HG02870 (cell line): Measurements from ENCODE around the gene BFSP2.

Experiments used
- ATAC-seq: cut with Tn5 transposase; IDR thresholded peaks from one replicate; pipeline ENCODE4 v1.9.1; 2021; ENCODE audit warnings: mild to moderate bottlenecking, moderate library complexity; ENCODE audit not compliant: unreplicated experiment

Gene BFSP2, protein sequence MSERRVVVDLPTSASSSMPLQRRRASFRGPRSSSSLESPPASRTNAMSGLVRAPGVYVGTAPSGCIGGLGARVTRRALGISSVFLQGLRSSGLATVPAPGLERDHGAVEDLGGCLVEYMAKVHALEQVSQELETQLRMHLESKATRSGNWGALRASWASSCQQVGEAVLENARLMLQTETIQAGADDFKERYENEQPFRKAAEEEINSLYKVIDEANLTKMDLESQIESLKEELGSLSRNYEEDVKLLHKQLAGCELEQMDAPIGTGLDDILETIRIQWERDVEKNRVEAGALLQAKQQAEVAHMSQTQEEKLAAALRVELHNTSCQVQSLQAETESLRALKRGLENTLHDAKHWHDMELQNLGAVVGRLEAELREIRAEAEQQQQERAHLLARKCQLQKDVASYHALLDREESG

DNA sequence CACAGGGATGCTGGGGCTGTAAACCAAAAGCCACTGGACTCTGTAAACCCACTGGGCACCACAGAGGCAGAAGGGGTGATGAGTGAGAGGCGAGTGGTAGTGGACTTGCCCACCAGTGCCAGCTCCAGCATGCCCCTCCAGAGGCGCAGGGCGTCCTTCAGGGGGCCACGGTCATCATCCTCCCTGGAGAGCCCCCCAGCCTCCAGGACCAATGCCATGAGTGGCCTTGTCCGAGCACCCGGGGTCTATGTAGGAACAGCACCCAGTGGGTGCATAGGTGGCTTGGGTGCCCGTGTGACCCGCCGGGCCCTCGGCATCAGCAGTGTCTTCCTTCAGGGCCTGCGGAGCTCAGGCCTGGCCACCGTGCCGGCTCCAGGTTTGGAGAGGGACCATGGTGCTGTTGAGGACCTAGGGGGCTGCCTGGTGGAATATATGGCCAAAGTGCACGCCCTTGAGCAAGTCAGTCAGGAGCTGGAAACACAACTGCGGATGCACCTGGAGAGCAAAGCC, at the start of gene BFSP2:
TSS of gene BFSP2 (plus strand) at position 51 of the 510 bp plus-strand sequence. CDS start at position 79, 28 bp downstream.
- ATAC-seq = no peak

DNA sequence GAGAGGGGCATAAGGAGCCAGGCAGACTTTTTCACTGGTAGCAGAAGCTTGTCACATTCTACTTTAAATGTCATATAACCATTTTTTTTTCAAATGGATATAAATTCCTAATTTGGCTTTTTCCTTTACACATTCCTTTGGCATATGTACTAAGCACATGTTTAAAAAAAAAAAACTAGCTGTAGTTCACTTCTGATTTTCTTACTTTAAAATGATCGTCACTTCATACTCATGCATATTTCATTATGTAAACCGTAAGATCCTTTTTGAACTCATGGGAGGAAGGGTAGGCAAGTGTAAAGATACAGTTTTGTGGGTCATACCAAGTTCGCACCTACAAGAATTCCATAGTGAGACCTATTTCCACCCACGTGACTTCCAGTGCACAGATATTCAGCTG, 45.1 kb upstream of the BFSP2 start:
- ATAC-seq = no peak

- ATAC-seq = no peak
Observed at GRCh38 chr3:133360476-133360875, 39.4 kb upstream of the BFSP2 start.

- no peak for ATAC-seq
Observed at GRCh38 chr3:133361011-133361410, 38.8 kb upstream of the BFSP2 start.

DNA sequence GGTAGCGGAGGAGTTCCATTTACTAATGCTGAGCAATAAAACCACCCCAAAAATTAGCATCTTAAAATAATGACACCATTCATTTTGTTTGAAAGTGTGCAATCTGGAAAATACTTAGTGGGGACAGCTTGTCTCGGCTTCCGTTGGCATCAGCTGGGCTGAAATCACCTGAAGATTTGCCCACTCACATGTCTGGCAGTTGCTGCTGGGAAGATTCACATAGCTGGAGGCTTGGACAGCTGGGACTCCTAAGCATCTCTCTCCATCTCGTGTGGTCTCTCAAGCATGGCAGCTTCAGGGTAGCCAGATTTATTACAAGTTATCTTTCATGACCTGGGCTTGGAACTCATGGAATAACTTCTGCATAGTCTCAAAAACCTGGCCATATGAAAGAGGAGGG, 38.4 kb upstream of the BFSP2 start:
- ATAC-seq = no peak

GRCh38 chr3:133362539-133362938, 37.3 kb upstream of the BFSP2 start:
- no peak for ATAC-seq

GRCh38 chr3:133364704-133365103, 35.2 kb upstream of the BFSP2 start:
- no peak for ATAC-seq

- no peak for ATAC-seq
Observed at GRCh38 chr3:133366921-133367320, 32.9 kb upstream of the BFSP2 start.

DNA sequence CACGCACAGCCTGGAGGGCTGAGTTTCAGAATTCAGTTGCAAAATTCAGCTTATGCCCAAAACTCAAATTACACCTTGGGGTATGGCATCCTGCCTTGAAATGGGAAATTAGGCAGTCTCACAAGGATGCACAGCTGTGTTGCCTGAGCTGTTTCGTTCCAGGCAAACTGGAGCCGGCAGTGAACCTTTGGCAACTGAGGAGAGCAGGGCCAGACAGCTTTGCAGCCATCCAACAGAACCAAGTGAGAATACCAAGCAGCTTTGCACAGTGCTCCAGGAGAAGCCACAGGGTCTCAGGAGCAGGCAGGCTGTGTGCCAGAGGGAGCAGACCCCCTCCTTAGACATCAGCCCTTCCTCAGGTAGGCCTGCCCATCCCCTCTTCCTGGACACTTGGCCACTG, 32.5 kb upstream of the BFSP2 start:
- ATAC-seq = no peak

GRCh38 chr3:133367956-133368355, 31.9 kb upstream of the BFSP2 start:
- no peak for ATAC-seq

DNA sequence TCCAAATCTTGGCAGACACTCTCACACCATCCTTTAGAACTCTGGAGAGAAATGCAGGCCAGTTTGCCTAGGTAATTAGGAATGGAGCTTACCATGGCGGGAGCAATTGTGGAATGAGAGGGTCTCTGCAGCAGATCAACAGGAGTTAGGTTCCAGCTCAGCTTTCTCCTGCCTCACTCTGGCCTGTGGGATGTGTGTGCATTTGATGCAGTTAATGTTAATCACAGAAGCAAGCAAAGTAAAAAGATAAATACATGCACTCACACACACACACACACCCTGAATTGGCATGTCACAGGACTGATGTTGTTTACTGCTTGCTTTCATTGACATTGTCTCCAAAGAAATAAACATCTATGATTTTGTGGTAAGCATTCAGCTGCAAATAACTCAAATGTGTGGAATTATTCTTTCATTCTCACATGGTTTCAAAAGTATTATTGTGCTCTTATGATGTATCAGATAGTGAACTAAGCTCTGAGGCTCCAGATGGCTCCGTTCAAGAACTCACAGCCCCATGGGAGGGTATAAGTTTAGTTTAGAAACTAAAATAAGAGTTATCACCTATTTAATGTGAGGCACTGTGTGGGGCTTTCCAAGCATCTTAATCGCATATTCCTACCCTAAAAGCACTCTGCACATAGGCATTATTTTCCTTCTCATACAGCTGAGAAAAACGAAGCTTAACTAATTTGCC, 31.3 kb upstream of the BFSP2 start:
- no peak for ATAC-seq

- no peak for ATAC-seq
Observed at GRCh38 chr3:133369068-133369440, 30.8 kb upstream of the BFSP2 start.

DNA sequence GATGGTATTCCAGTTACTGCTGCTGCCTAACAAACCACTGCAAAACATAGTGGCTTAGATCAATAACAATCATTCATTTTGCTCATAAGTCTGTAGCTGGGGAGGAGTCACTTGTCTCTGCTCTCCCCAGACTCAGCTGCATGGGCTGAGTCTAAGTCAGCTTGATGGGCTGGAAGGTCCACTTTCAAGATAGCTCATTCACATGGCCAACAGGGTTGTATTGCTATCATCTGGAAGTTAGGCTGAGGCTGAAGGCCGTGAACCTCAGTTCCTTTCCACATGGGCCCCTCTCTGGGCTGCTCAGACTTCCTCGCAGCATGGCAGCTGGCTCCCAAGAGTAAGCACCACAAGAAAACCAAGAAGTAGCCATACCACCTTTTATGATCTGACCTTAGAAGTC, 28.7 kb upstream of the BFSP2 start:
- ATAC-seq = no peak

- no peak for ATAC-seq
Observed at GRCh38 chr3:133371676-133372075, 28.2 kb upstream of the BFSP2 start.

GRCh38 chr3:133374708-133375402, 25.0 kb upstream of the BFSP2 start:
- no peak for ATAC-seq

DNA sequence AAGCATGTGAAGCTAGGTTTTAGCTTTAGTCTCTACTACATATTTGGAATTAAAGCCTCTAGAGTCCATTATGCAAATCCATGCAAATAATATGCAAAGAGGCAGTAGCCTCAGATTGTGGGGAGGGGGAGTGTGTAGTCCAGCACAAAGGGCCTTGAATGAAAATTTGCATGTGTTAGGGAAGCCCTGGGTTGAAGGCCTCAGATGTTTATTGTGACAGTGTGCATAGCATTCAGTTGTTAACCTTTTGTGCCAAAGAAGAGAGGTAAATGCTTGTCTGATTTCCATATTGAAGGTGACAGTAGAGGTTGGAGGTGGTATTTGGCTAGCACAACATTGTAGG, 24.5 kb upstream of the BFSP2 start:
- ATAC-seq = no peak

DNA sequence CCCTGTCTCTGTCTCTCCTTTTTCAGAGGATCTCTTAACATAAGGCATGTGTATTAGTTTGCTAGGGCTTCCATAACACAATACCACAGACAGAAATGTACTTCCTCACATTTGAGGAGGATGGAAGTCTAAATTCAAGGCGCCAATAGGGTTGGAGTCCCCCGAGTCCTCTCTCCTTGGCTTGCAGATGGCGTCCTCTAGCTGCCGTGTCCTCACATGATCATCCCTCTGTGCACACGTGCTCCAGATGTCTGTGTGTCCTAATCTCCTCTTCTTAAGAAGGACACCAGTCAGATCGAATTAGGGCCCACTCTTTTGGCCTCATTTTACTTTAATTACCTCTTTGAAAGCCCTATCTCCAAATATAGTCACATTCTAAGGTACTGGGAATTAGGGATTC, 23.0 kb upstream of the BFSP2 start:
- ATAC-seq = no peak

GRCh38 chr3:133377396-133377795, 22.5 kb upstream of the BFSP2 start:
- no peak for ATAC-seq

GRCh38 chr3:133379926-133380325, 19.9 kb upstream of the BFSP2 start:
- no peak for ATAC-seq

- ATAC-seq = no peak
Observed at GRCh38 chr3:133380481-133381225, 19.2 kb upstream of the BFSP2 start.
